Uterus (tissue), 4 donors: ENCODE measurements around the gene HDGFL1. TPM values are rescaled to one million over a fixed set of nuclear protein-coding genes. Genes with fewer than 3 reads are reported as not detected.

Experiments used
- DNase-seq, 2 donors: peaks; one replicate each; pipeline ENCODE4 v3.0.0-alpha.2; 2019 to 2020
- H3K27ac ChIP-seq, 2 donors: fragments of 200-600 bp; sonication (generic); 1 replicate in 1 of 2; 2 replicates in 1 of 2; pipeline ENCODE4 v1.5.1; 2016 to 2018
- H3K27me3 ChIP-seq, 2 donors: fragments of 200-600 bp; sonication (generic); one replicate each; pipeline ENCODE4 v1.5.1; 2018 to 2019; ENCODE audit warnings: control low read depth in 1 of 2
- H3K36me3 ChIP-seq, 2 donors: fragments of 200-600 bp; sonication (generic); one replicate each; pipeline ENCODE4 v1.5.1; 2019; ENCODE audit warnings: control low read depth in 1 of 2
- H3K4me1 ChIP-seq, 2 donors: fragments of 200-600 bp; sonication (generic); one replicate each; pipeline ENCODE4 v1.5.1; 2018 to 2019; ENCODE audit warnings: control low read depth in 1 of 2
- H3K4me3 ChIP-seq, 2 donors: fragments of 200-600 bp; sonication (generic); 1 replicate in 1 of 2; 2 replicates in 1 of 2; pipeline ENCODE4 v1.5.1; 2018 to 2019; ENCODE audit warnings: mild to moderate bottlenecking in 1 of 2
- H3K9me3 ChIP-seq, 2 donors: fragments of 200-600 bp; sonication (generic); one replicate each; pipeline ENCODE4 v1.5.1; 2019; ENCODE audit warnings: control low read depth in 1 of 2
- POLR2A ChIP-seq, 2 donors: fragments of 450-650 bp; IDR thresholded peaks; one replicate each; pipeline ENCODE4 v1.6.1; 2016; ENCODE audit warnings: antibody characterized with exemption in 2 of 2, mild to moderate bottlenecking in 1 of 2, moderate library complexity in 1 of 2
- intact Hi-C: fragments of 100-400 bp; cut with DNase I; formaldehyde crosslinking; loops from one replicate; pipeline ENCODE4 v1.15.1; 2023; ENCODE audit warnings: low total_unique reads
- total RNA-seq, 4 donors: library from RNA; depleted of rRNA in 3 of 4; stranded (reverse); fragments of >200 nt in 3 of 4; gene quantifications; one replicate each; pipeline versions ENCODE4 v1.1.0 to v1.2.4, GENCODE V29; 2014 to 2023
- TF ChIP-seq, protein P1 (sequence below), 4 experiments: fragments of 200-600 bp in 2 of 4; fragments of 450-650 bp in 2 of 4; sonication (generic) in 2 of 4; IDR thresholded peaks; one replicate each; pipeline ENCODE4 v1.5.1; 2016 to 2019; ENCODE audit warnings: antibody characterized with exemption in 4 of 4, mild to moderate bottlenecking in 2 of 4, moderate library complexity in 1 of 4
- donor health status: DM: yes; HTN: yes; CAD: no.

Gene HDGFL1
- total RNA-seq, 4 donors from 2014 or later, result not detected

DNA sequence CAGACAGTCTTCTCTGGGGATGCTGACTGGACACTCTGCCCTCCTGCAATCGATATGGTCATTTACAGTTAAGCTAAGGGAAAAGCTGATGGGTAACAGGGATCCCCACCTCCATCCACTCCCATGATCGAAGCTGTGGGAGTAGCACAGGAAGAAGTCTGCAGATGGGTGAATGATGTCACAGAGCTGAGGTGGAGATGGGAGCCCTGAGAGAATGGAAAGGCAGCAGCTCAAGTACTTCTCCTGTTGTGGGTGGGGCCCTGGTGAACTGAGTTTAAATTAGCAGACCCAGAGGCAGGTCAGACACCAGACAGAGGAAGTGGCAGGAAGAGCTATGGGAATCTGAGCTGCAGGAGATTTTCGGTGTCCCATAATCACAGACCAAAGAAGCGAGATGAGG, 29.0 kb downstream of the HDGFL1 start:
- Histone ChIP-seq H3K27me3 (no peaks in the 10 kb centered on the region), H3K4me3 (no peak overlapping the region), H3K36me3 (no peaks in the 10 kb centered on the region), H3K4me1 (no peaks in the 10 kb centered on the region), H3K9me3 (no peaks in the 10 kb centered on the region), H3K27ac (peak overlapping the region in 1 of 2 donors; percentile 17)
- no peak for DNase-seq
- TF ChIP-seq, protein P1, sequence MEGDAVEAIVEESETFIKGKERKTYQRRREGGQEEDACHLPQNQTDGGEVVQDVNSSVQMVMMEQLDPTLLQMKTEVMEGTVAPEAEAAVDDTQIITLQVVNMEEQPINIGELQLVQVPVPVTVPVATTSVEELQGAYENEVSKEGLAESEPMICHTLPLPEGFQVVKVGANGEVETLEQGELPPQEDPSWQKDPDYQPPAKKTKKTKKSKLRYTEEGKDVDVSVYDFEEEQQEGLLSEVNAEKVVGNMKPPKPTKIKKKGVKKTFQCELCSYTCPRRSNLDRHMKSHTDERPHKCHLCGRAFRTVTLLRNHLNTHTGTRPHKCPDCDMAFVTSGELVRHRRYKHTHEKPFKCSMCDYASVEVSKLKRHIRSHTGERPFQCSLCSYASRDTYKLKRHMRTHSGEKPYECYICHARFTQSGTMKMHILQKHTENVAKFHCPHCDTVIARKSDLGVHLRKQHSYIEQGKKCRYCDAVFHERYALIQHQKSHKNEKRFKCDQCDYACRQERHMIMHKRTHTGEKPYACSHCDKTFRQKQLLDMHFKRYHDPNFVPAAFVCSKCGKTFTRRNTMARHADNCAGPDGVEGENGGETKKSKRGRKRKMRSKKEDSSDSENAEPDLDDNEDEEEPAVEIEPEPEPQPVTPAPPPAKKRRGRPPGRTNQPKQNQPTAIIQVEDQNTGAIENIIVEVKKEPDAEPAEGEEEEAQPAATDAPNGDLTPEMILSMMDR (IDR thresholded peaks at IDR 0.05), result no peak
- TF ChIP-seq POLR2A (IDR thresholded peaks at IDR 0.05), result no peak
- intact Hi-C loops, result no loop called here

DNA sequence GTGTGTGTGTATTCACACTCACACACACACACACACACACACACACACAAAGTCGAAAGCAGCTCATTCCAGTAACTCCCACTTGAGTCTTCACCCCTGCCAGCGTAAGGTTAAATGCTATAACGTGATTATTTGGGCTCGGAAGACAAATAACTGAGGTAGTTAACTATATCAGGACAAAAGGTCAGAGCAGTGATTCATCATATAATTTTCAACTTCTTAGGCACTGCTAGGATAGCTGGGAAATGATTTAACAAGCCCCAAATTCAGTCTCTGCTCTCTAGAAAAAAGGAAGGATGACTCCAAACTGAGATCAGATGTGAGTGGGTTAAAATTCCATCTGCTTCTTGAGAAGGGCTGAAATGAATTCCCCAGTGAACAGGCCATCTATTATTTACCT, 30.7 kb downstream of the HDGFL1 start:
- Histone ChIP-seq H3K9me3 (no peaks in the 10 kb centered on the region), H3K36me3 (no peaks in the 10 kb centered on the region), H3K27ac (peak overlapping the region; percentile 26 to 57), H3K4me3 (no peak overlapping the region), H3K4me1 (no peaks in the 10 kb centered on the region), H3K27me3 (no peaks in the 10 kb centered on the region)
- TF ChIP-seq, protein P1 (IDR thresholded peaks at IDR 0.05), result no peak
- no peak for TF ChIP-seq POLR2A (IDR thresholded peaks at IDR 0.05)
- no peak for DNase-seq
- intact Hi-C loops, result no loop called here

DNA sequence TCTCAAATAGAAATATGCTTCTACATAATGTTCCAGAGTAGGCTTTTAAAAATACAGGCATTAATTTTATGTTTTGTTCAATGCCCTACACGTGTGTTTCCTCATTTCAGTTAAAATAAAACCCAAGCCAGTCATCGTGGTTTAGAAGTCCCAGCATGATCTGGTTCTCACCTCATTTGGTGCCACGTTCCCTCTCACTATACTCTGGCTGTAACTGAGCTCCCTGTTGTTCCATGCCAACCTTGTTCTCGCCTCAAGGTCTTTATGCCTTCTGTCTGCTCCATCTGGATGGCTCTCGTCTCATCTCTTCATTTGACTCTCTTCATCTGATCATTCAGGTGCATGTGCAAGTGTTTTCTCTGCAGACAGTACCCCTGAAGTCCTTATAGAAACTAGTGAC, 32.6 kb downstream of the HDGFL1 start:
- intact Hi-C loops, result no loop called here
- TF ChIP-seq, protein P1 (IDR thresholded peaks at IDR 0.05), result no peak
- TF ChIP-seq POLR2A (IDR thresholded peaks at IDR 0.05), result no peak
- no peak overlapping the region for H3K4me3 ChIP-seq

DNA sequence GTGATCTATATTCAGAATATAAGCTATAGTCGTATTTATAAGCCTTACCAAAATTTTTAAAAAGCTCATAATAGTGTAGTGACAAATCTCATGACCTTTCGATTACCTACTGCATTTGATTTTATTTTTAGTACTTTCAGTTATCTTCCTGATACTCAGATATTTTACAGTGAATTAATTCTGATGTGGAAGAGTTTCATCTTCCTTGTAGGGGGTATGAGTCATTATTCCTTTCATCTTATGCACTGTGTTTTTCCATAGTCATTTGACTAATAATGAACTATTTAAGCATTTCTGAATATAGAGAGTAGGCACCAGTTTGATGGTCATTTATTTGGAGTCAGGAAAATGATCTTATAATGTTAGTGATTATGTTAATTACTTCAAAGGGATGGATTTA, 36.4 kb downstream of the HDGFL1 start:
- no peak overlapping the region for H3K27ac ChIP-seq
- no peak for DNase-seq
- no peaks in the 10 kb centered on the region for H3K27me3 ChIP-seq
- no peaks in the 10 kb centered on the region for H3K36me3 ChIP-seq
- H3K4me1 ChIP-seq, result peaks cover 0 to 3% of the 10 kb centered on the region in 2 donors
- H3K9me3 ChIP-seq, result no peaks in the 10 kb centered on the region
- intact Hi-C loops, result no loop called here
- H3K4me3 ChIP-seq, result no peak overlapping the region
- TF ChIP-seq POLR2A (IDR thresholded peaks at IDR 0.05), result no peak
- TF ChIP-seq, protein P1 (IDR thresholded peaks at IDR 0.05), result no peak

More for the DNA sequence above, 32.6 kb downstream of the HDGFL1 start:
- no peaks in the 10 kb centered on the region for H3K36me3 ChIP-seq
- no peaks in the 10 kb centered on the region for H3K4me1 ChIP-seq
- no peak overlapping the region for H3K27ac ChIP-seq
- no peaks in the 10 kb centered on the region for H3K27me3 ChIP-seq
- H3K9me3 ChIP-seq, result no peaks in the 10 kb centered on the region
- no peak for DNase-seq

DNA sequence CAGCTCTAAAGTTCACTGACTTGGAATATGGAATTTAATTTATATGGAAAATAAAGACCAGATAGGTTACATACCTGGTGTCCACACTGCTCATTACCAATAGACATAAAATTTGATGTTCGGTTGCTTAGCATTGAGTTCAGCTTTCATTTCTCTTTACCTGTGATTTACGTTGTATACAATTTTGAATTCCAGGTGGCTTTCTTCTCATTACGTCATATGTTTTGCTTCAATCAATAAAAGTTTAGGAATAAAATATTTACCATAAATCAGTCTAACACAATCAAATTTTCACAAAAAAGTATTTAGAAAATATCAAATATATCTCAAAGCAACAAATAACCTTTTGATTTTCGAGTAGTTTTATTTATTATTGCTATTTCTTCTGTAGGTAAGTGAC, 40.8 kb downstream of the HDGFL1 start:
- DNase-seq, result no peak
- TF ChIP-seq, protein P1 (IDR thresholded peaks at IDR 0.05), result no peak
- no peak for TF ChIP-seq POLR2A (IDR thresholded peaks at IDR 0.05)
- intact Hi-C loops, result no loop called here
- Histone ChIP-seq H3K27me3 (no peaks in the 10 kb centered on the region), H3K36me3 (no peaks in the 10 kb centered on the region), H3K9me3 (no peaks in the 10 kb centered on the region), H3K27ac (no peak overlapping the region), H3K4me3 (no peak overlapping the region), H3K4me1 (peaks cover 3 to 7% of the 10 kb centered on the region in 2 donors)
